ENCODE results near the gene OR1J1. TPM values are rescaled to one million over a fixed set of nuclear protein-coding genes. Genes with fewer than 3 reads are reported as not detected.
A peak's percentile ranks its signal among the peaks of the same experiment; 100 is the strongest.

The OR1J1 gene, protein sequence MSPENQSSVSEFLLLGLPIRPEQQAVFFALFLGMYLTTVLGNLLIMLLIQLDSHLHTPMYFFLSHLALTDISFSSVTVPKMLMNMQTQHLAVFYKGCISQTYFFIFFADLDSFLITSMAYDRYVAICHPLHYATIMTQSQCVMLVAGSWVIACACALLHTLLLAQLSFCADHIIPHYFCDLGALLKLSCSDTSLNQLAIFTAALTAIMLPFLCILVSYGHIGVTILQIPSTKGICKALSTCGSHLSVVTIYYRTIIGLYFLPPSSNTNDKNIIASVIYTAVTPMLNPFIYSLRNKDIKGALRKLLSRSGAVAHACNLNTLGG
- not detected for polyA plus RNA-seq (2012; ENCODE audit: missing spikeins)

DNA sequence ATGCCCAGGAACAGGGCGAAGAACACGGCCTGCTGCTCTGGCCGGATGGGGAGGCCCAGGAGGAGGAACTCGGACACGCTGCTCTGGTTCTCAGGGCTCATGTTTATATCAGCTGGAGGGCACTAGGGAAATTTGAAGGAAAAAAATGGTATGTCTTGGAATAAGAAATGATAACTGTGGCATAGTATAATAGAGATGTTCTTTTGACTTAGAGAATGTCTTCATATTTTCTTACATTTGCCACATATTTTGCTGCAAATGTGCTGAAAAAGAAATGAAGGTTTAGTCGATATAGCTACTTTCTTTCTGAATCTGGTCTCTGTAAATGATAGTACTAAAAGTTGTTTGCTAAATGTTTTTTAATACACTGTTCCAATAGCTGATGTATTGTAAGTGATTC lies at the start of gene OR1J1:
OR1J1 (minus strand) TSS at position 101 of the 400 bp plus-strand sequence; CDS start at position 101, 0 bp downstream.
- no peak for FAIRE-seq
- no peak for DNase-seq (ENCODE audit: insufficient read length)
- TF ChIP-seq TAF1 (IDR thresholded peaks at IDR 0.05; ENCODE audit: borderline replicate concordance, low read depth, low read length) (no peak), POLR2A (IDR thresholded peaks at IDR 0.05; ENCODE audit: low read depth, low read length) (no peak), POLR2AphosphoS5 (IDR thresholded peaks at IDR 0.05; ENCODE audit: low read depth, low read length) (no peak)

- no peak for FAIRE-seq
- DNase-seq (ENCODE audit: insufficient read length), result no peak
- TF ChIP-seq TAF1 (IDR thresholded peaks at IDR 0.05; ENCODE audit: borderline replicate concordance, low read depth, low read length) (no peak), POLR2A (IDR thresholded peaks at IDR 0.05; ENCODE audit: low read depth, low read length) (no peak), POLR2AphosphoS5 (IDR thresholded peaks at IDR 0.05; ENCODE audit: low read depth, low read length) (no peak)
Observed at GRCh38 chr9:122527193-122527592, 49.5 kb upstream of the OR1J1 start, which contains the start of gene OR1N1. Gene OR1N1 (minus strand): TSS chr9:122527293. CDS start chr9:122527293, 0 bp downstream.

DNA sequence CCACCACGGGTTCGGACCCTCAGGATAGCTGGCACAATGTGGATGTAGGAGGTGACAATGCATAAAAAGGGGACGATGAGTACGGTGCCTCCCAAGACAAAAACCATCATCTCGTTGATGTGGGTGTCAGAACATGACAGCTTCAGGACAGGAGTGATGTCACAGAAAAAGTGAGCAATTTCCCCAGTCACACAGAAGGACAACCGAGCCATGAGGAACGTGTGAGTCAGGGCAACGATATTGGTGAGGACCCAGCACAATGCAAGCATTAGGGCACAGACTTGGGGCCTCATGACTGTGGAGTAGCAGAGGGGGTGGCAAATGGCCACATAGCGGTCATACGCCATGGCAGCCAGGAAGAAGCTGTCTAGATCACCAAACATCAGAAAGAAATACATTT lies 48.9 kb upstream of the OR1J1 start:
- DNase-seq (ENCODE audit: insufficient read length) (no peak), FAIRE-seq (no peak)

GRCh38 chr9:122519376-122519775 lies 41.6 kb upstream of the OR1J1 start:
- FAIRE-seq, result no peak
- no peak for TF ChIP-seq POLR2AphosphoS5 (IDR thresholded peaks at IDR 0.05; ENCODE audit: low read depth, low read length)
- no peak for TF ChIP-seq POLR2A (IDR thresholded peaks at IDR 0.05; ENCODE audit: low read depth, low read length)
- no peak for TF ChIP-seq TAF1 (IDR thresholded peaks at IDR 0.05; ENCODE audit: borderline replicate concordance, low read depth, low read length)
- DNase-seq (ENCODE audit: insufficient read length), result no peak

More for the DNA sequence above, 48.9 kb upstream of the OR1J1 start:
- no peak for TF ChIP-seq TAF1 (IDR thresholded peaks at IDR 0.05; ENCODE audit: borderline replicate concordance, low read depth, low read length)
- no peak for TF ChIP-seq POLR2A (IDR thresholded peaks at IDR 0.05; ENCODE audit: low read depth, low read length)
- no peak for TF ChIP-seq POLR2AphosphoS5 (IDR thresholded peaks at IDR 0.05; ENCODE audit: low read depth, low read length)

DNA sequence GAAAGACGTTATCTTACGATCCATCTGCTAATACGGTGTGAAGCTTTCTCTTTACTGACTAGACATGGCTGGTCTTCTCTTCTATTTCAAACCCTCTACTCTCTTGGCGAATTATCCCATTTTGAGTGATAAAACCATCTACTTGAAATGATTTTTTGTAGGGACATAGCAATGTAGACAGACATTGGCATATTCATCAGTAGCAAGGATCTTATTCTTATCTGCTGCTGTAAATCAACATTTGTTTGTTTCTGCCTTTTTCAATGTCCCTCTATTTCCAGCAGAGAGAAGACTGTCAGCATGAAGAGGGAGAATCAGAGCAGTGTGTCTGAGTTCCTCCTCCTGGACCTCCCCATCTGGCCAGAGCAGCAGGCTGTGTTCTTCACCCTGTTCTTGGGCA lies 41.1 kb upstream of the OR1J1 start, which contains the start of gene OR1J4:
OR1J4 (plus strand) TSS at position 301 of the 400 bp plus-strand sequence; CDS start at position 301, 0 bp downstream.
- TF ChIP-seq POLR2A (IDR thresholded peaks at IDR 0.05; ENCODE audit: low read depth, low read length), result no peak
- no peak for TF ChIP-seq POLR2AphosphoS5 (IDR thresholded peaks at IDR 0.05; ENCODE audit: low read depth, low read length)
- no peak for TF ChIP-seq TAF1 (IDR thresholded peaks at IDR 0.05; ENCODE audit: borderline replicate concordance, low read depth, low read length)
- no peak for DNase-seq (ENCODE audit: insufficient read length)
- FAIRE-seq, result no peak

DNA sequence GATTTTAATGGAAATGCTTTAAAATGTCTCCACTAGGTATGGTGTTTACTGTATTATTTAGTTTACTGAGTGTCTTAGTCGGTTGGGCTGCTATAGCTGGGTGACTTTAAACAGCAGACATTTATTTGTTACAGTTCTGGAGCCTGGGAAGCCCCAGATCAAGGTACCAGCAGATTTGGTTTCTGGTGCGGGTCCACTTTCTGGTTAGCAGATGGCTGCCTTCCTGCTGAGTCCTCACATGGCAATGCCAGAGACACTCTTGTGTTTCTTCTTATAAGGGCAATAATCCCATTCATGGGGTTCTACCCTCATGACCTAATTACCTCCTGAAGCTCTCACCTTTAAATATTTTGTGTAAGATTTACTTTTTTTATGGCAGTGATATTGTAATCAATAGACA lies 40.5 kb upstream of the OR1J1 start:
- TF ChIP-seq POLR2A (IDR thresholded peaks at IDR 0.05; ENCODE audit: low read depth, low read length) (no peak), POLR2AphosphoS5 (IDR thresholded peaks at IDR 0.05; ENCODE audit: low read depth, low read length) (no peak), TAF1 (IDR thresholded peaks at IDR 0.05; ENCODE audit: borderline replicate concordance, low read depth, low read length) (no peak)
- FAIRE-seq (no peak), DNase-seq (ENCODE audit: insufficient read length) (no peak)

- DNase-seq (ENCODE audit: insufficient read length) (no peak), FAIRE-seq (no peak)
- TF ChIP-seq TAF1 (IDR thresholded peaks at IDR 0.05; ENCODE audit: borderline replicate concordance, low read depth, low read length) (no peak), POLR2A (IDR thresholded peaks at IDR 0.05; ENCODE audit: low read depth, low read length) (no peak)
Observed at GRCh38 chr9:122510502-122510901, 32.8 kb upstream of the OR1J1 start, which contains the start of gene OR1J2. Gene OR1J2 (plus strand): TSS chr9:122510802. CDS start chr9:122510802, 0 bp downstream.

- no peak for FAIRE-seq
- no peak for TF ChIP-seq POLR2AphosphoS5 (IDR thresholded peaks at IDR 0.05; ENCODE audit: low read depth, low read length)
- TF ChIP-seq POLR2A (IDR thresholded peaks at IDR 0.05; ENCODE audit: low read depth, low read length), result no peak
- TF ChIP-seq TAF1 (IDR thresholded peaks at IDR 0.05; ENCODE audit: borderline replicate concordance, low read depth, low read length), result no peak
- no peak for DNase-seq (ENCODE audit: insufficient read length)
Observed at GRCh38 chr9:122506964-122507363, 29.2 kb upstream of the OR1J1 start.

DNA sequence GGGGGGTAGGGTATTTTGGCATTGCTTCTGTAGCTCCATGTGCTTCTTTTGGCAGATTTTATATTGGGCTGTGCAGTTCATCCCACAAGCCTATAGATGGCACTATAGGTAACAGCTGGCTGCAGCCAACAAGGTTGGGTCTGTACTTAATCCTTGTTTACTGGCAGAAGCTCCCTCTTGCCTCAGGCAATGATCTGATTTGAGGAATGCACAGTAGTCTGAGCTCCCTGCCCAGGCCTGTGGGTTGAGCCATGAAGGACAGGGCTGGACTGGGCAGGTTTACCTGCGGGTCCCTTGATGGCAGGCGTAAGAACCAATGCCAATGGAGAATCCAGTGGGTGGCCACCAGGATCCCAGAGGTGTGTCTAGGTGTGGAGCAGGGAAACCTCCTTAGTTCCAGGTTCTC lies 21.2 kb upstream of the OR1J1 start:
- FAIRE-seq (peak; percentile 65), DNase-seq (ENCODE audit: insufficient read length) (no peak)
- TF ChIP-seq POLR2A (IDR thresholded peaks at IDR 0.05; ENCODE audit: low read depth, low read length) (no peak), TAF1 (IDR thresholded peaks at IDR 0.05; ENCODE audit: borderline replicate concordance, low read depth, low read length) (no peak), POLR2AphosphoS5 (IDR thresholded peaks at IDR 0.05; ENCODE audit: low read depth, low read length) (no peak)

- DNase-seq (ENCODE audit: insufficient read length), result no peak
- FAIRE-seq, result no peak
- no peak for TF ChIP-seq POLR2AphosphoS5 (IDR thresholded peaks at IDR 0.05; ENCODE audit: low read depth, low read length)
- no peak for TF ChIP-seq POLR2A (IDR thresholded peaks at IDR 0.05; ENCODE audit: low read depth, low read length)
- no peak for TF ChIP-seq TAF1 (IDR thresholded peaks at IDR 0.05; ENCODE audit: borderline replicate concordance, low read depth, low read length)
Observed at GRCh38 chr9:122479062-122479461, 1.3 kb upstream of the OR1J1 start.

GRCh38 chr9:122477346-122477745 lies 380 bp downstream of the OR1J1 start:
- FAIRE-seq (no peak), DNase-seq (ENCODE audit: insufficient read length) (no peak)
- TF ChIP-seq POLR2A (IDR thresholded peaks at IDR 0.05; ENCODE audit: low read depth, low read length) (no peak), POLR2AphosphoS5 (IDR thresholded peaks at IDR 0.05; ENCODE audit: low read depth, low read length) (no peak), TAF1 (IDR thresholded peaks at IDR 0.05; ENCODE audit: borderline replicate concordance, low read depth, low read length) (no peak)

GRCh38 chr9:122475717-122476116 lies 2.0 kb downstream of the OR1J1 start:
- no peak for TF ChIP-seq TAF1 (IDR thresholded peaks at IDR 0.05; ENCODE audit: borderline replicate concordance, low read depth, low read length)
- no peak for TF ChIP-seq POLR2AphosphoS5 (IDR thresholded peaks at IDR 0.05; ENCODE audit: low read depth, low read length)
- no peak for TF ChIP-seq POLR2A (IDR thresholded peaks at IDR 0.05; ENCODE audit: low read depth, low read length)
- FAIRE-seq, result no peak
- no peak for DNase-seq (ENCODE audit: insufficient read length)

All from GM12892 (cell line).